ENCODE data around the gene CIDEB.

Gene CIDEB

GRCh38 chr14:24324024-24324423 lies 16.2 kb upstream of the CIDEB start:
- ATAC-seq = no peak
- TF ChIP-seq ZNF70 (CRISPR knock-in tag; IDR thresholded peaks at IDR 0.05) = no peak
- TF ChIP-seq TOX (CRISPR knock-in tag; IDR thresholded peaks at IDR 0.05; ENCODE audit: borderline replicate concordance) = no peak
- no peak for TF ChIP-seq ZFP3 (CRISPR knock-in tag; IDR thresholded peaks at IDR 0.05)
- no peak for TF ChIP-seq ESRRG (CRISPR knock-in tag; IDR thresholded peaks at IDR 0.05)
- no peak for TF ChIP-seq ZNF565 (CRISPR knock-in tag; conservative IDR thresholded peaks at IDR 0.05; ENCODE audit: low read depth)
- no peak for TF ChIP-seq RARB (CRISPR knock-in tag; IDR thresholded peaks at IDR 0.05)
- TF ChIP-seq SNAI2 (CRISPR knock-in tag; IDR thresholded peaks at IDR 0.05) = no peak
- no peak for TF ChIP-seq CSDC2 (CRISPR knock-in tag; IDR thresholded peaks at IDR 0.05)
- no peak for TF ChIP-seq ARNTL (CRISPR knock-in tag; IDR thresholded peaks at IDR 0.05; ENCODE audit: borderline replicate concordance, low read depth)
- TF ChIP-seq GLIS3 (CRISPR knock-in tag; IDR thresholded peaks at IDR 0.05) = no peak
- TF ChIP-seq ZFP30 (CRISPR knock-in tag; IDR thresholded peaks at IDR 0.05) = no peak
- TF ChIP-seq PATZ1 (CRISPR knock-in tag; IDR thresholded peaks at IDR 0.05; ENCODE audit: borderline replicate concordance) = no peak
- no peak for TF ChIP-seq TCF4 (CRISPR knock-in tag; IDR thresholded peaks at IDR 0.05; ENCODE audit: borderline replicate concordance)
- no peak for TF ChIP-seq CSRNP3 (CRISPR knock-in tag; IDR thresholded peaks at IDR 0.05)
- TF ChIP-seq ISL1 (CRISPR knock-in tag; IDR thresholded peaks at IDR 0.05) = no peak

- TF ChIP-seq PATZ1 (CRISPR knock-in tag; IDR thresholded peaks at IDR 0.05; ENCODE audit: borderline replicate concordance) (no peak), PPARA (CRISPR knock-in tag; IDR thresholded peaks at IDR 0.05; ENCODE audit: borderline replicate concordance) (no peak), ARNTL (CRISPR knock-in tag; IDR thresholded peaks at IDR 0.05; ENCODE audit: borderline replicate concordance, low read depth) (no peak), ZFP3 (CRISPR knock-in tag; IDR thresholded peaks at IDR 0.05) (no peak), ZNF70 (CRISPR knock-in tag; IDR thresholded peaks at IDR 0.05) (no peak), ZNF565 (CRISPR knock-in tag; conservative IDR thresholded peaks at IDR 0.05; ENCODE audit: low read depth) (no peak), BACH2 (CRISPR knock-in tag; IDR thresholded peaks at IDR 0.05; ENCODE audit: borderline replicate concordance) (no peak), SNAI2 (CRISPR knock-in tag; IDR thresholded peaks at IDR 0.05) (no peak), GLIS3 (CRISPR knock-in tag; IDR thresholded peaks at IDR 0.05) (no peak), ZFP30 (CRISPR knock-in tag; IDR thresholded peaks at IDR 0.05) (no peak), ZC3H10 (CRISPR knock-in tag; IDR thresholded peaks at IDR 0.05) (no peak), CSRNP3 (CRISPR knock-in tag; IDR thresholded peaks at IDR 0.05) (no peak), TOX (CRISPR knock-in tag; IDR thresholded peaks at IDR 0.05; ENCODE audit: borderline replicate concordance) (no peak), TSHZ2 (CRISPR knock-in tag; IDR thresholded peaks at IDR 0.05) (no peak), POU6F1 (CRISPR knock-in tag; IDR thresholded peaks at IDR 0.05; ENCODE audit: borderline replicate concordance, low read depth) (no peak), CREB5 (CRISPR knock-in tag; IDR thresholded peaks at IDR 0.05; ENCODE audit: low read depth) (no peak)
- no peak for ATAC-seq
Observed at GRCh38 chr14:24323341-24323740, 15.6 kb upstream of the CIDEB start.
